NK-92 (cell line): ENCODE results near the gene PAFAH1B2.
"Not testable (repeated sequence)": the region's sequence is repeated elsewhere in the genome, so short reads cannot be mapped to it uniquely, and the experiment has no call there.

Experiments
- DNase-seq: peaks from one replicate; lab custom pipeline; 2025; ENCODE audit not compliant: unreplicated experiment; lab: John Stamatoyannopoulos, UW

PAFAH1B2 gene

DNA sequence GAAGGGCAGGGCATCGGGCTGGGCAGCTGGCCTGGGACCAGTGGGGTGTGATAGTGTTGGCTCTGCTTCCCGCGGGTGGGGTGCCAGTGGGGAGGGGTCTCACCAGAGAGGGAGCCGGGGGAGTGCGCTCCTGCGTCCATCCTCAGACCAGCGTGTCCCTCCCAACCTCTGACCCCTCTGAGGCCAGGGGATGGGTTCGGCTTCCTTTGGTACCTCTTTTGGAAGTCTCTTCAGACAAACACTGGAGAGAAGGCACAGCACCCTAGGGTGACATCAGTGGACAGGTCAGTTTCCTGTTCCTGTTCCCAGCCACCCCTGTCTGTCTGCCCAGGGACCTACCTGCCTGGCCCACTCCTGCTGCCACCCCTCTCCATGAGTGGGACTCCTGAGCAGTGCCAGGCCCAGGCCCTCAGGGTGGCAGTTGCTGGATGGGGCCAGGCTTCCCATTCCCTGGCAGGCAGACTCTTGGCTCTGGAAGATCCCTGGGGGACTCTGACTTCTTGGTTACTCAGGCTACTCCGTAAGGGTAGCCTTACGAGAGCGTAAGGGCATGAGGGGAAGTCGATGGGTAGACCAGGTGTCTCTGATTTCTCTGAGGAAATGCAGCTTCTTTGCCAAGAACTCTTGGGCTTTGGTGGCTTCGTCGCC lies 57.7 kb downstream of the PAFAH1B2 start:
- DNase-seq = no peak

- no peak for DNase-seq
These were observed 58.4 kb downstream of the PAFAH1B2 start for GRCh38 chr11:117202386-117203068.

DNA sequence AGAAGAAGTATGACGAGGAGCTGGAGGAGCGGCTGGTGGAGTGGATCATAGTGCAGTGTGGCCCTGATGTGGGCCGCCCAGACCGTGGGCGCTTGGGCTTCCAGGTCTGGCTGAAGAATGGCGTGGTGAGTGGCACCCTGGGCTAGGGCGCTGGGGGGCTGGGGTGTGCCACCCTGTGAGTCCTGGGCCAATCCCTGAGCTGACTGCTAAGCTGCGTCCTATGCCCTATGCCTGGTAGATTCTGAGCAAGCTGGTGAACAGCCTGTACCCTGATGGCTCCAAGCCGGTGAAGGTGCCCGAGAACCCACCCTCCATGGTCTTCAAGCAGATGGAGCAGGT lies 59.0 kb downstream of the PAFAH1B2 start:
- DNase-seq = no peak

DNA sequence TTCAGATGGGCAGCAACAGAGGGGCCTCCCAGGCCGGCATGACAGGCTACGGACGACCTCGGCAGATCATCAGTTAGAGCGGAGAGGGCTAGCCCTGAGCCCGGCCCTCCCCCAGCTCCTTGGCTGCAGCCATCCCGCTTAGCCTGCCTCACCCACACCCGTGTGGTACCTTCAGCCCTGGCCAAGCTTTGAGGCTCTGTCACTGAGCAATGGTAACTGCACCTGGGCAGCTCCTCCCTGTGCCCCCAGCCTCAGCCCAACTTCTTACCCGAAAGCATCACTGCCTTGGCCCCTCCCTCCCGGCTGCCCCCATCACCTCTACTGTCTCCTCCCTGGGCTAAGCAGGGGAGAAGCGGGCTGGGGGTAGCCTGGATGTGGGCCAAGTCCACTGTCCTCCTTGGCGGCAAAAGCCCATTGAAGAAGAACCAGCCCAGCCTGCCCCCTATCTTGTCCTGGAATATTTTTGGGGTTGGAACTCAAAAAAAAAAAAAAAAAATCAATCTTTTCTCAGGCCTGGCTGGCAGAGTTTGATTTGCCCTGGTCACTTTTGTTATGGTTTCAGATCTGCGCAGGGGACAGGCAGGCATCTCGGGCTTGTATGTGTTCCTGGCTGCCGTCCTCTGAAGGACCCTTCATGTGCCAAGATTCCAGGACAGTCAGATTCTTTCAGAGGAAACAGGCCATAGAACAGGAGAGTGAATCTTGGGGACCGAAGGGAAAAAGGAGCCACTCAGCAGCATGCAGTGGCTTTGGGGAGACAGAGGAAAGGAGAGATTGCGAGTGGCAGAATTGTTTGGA lies 60.4 kb downstream of the PAFAH1B2 start:
- DNase-seq = no peak

DNA sequence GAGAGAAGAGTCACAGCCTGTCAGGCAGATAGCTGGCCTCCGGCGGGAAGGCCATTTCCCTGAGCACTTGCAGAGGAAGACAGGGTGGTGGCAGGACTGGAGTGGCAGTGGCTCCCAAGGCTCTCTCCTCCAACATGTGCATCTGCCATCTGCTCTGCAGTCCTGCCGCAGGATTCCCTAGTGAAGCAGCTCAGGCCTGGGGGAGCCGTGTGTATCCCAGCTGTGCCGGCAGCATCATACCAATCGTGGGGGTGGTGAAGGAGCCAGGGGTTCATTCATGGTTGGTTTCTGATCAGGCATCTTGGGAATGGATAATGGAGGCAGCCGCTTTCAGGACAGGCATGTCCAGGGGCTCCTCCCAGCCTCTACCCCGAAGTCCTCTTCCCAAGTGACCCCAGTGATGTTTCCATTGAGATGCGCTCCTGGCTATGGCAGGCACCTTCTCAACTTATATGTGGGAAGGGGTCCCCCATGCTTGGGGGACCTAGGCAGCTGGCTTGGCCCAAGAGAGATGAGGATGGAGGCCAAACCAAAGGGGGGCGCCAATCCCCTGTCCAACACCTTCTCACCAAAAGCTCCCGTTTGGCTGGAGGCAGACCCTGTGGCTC lies 61.2 kb downstream of the PAFAH1B2 start:
- no peak for DNase-seq

DNA sequence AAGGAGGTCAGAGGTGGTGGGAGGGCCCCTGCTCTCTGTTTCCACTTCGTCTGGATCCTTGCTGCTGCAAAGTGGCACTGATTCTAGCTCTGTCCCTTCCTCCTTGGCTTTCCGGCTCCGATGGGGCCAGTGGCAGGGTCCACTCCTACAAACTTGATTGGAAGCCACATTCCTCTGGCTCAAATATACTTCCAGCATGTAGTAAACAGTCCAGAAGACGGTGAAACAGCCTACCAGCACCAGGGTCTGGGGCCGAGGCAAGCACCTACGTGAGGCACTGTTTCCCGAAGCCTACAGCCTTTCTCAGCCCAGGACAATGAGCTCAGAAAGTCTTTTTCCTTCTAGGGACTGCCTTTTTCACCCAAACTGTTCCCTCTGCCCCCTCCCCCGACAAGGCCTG lies 62.0 kb downstream of the PAFAH1B2 start:
- not testable (repeated sequence) for DNase-seq

DNA sequence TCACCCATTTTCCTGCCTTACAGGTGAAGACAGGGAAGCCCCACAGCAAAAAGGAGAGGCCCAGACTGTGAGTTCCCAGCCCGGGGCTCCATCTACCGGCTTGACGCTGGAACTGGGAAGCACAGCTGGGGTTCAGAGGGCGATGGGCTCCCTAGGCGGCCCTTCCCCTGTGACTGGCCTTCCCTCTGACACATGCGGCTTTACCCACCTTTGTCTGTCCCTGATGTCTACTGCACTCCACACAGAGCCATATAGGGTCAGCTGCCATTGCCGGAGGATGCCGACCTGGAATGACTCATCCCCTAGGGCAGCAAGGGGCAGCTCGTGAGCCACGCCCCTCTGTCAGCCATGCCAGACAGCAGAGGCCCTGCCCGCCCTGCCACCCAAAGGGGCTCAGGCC lies 62.8 kb downstream of the PAFAH1B2 start:
- DNase-seq = not testable (repeated sequence)

DNA sequence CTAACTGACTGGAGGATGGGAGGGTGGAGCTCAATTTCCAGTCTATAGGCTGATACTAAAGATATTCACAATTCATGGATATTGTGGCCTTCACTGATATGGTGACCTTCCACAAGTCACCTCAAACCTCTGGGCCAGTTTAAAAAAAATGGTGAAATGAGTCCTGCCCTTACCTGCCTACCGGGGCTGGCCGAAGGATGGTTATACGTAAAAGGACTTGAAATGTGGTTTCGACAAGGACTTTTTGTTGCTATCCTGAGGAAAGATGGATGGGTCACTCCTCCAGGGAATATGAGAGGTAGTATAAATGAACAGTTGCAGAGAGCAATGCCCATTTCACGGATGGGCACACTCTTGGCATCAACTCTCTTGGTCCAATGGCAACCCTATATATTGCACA lies 63.4 kb downstream of the PAFAH1B2 start:
- not testable (repeated sequence) for DNase-seq

- not testable (repeated sequence) for DNase-seq
These were observed 64.6 kb downstream of the PAFAH1B2 start for GRCh38 chr11:117208710-117209109.

GRCh38 chr11:117209351-117210125 lies 65.5 kb downstream of the PAFAH1B2 start:
- DNase-seq = not testable (repeated sequence)

DNA sequence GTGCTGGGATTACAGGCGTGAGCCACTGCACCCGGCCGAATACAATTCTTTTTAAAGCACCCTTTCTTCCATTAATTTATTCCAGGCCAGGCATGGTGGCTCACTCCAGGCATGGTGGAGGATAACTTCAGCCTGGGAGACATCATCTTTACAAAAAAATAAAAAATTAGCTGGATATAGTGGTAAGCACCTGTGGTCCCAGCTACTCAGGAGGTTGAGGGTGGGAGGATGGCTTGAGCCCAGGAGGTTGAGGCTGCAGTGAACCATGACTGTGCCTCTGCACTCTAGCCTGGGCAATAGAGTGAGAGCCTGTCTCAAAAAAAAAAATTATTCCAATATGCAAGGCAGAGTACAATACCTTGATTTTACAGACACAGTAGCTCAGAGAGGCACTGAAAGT lies 66.5 kb downstream of the PAFAH1B2 start:
- no peak for DNase-seq

GRCh38 chr11:117212697-117213355 lies 68.7 kb downstream of the PAFAH1B2 start:
- DNase-seq = no peak

- no peak for DNase-seq
These were observed 70.5 kb downstream of the PAFAH1B2 start for GRCh38 chr11:117214404-117215110.

GRCh38 chr11:117217141-117218084 lies 73.3 kb downstream of the PAFAH1B2 start:
- no peak for DNase-seq

DNA sequence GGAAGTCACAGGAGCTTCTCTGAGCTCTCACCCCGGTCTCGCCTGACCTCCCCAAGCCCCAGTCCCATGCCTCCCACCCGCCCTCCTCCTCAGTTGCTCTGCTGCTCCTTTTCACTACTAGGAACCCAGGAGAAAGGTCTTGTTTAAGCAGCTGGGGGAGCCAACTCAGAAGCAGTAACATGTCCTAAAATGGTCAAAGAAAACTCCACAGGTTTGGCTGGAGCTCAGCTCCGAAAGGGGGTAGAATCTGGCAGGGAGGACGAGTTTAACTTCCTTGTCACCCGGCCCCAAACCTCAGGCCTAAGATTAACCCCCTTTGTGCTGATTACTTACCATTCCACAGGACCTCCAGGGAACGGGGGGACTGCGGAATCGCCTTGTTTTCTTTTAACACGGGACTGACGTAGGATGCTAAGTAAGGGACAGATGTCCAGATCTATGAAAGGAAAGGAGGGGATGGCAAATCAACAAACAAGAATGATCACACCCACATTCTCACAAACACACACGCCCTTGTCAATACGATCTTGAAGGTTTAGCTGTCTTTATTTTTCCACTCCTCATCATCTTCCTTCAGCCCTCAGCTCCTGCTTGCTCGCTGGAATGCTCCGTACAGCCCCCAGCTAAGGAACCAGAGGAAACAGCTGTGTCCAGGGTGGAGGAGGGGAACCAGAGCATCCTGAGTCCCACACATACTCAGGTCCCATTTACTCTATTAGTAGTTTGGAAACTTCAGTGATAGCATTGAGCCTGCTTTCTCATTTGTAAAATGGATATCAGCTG lies 74.2 kb downstream of the PAFAH1B2 start:
- DNase-seq = no peak

DNA sequence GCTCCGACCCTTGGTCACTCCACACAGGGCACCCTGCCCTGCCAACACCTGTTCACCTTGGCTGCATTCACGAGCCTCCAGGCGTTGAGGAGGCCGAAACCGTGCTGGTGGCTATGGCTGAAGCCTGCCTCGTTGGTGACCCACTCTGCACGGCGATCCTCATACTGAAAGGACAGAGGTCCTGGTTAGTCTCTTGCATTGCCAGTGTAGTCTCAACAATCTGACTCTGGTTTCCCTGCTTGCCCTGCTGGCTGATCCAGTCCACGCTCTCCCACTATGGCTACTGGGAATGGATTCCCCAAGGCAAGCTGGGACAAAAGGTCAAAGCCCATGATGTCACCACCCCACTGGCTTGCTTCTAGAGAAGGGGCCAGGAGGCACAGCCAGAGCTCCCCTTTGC lies 74.9 kb downstream of the PAFAH1B2 start:
- DNase-seq = no peak

GRCh38 chr11:117219455-117219854 lies 75.4 kb downstream of the PAFAH1B2 start:
- DNase-seq = no peak

DNA sequence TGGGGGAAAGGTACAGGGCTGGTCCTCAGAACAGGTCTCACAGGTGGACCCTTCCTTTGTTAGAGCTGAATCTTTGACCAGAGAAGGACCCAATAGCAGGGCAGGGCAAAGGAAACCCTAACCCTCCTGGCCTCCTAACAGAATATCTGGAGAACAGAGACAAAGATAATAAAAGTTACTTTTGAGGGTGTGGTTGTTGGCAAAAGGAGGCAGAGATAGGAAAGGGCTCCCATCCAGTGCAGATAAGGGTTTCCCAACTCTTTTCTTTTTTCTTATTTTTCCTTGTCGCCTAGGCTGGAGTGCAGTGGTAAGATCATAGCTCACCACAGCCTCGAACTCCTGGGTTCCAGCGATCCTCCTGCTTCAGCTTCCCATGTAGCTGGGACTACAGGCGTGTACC lies 75.9 kb downstream of the PAFAH1B2 start:
- DNase-seq = no peak
